HepG2 (cell line): ENCODE results near the gene PPY. TPM values are rescaled to one million over a fixed set of nuclear protein-coding genes. Genes with fewer than 3 reads are reported as not detected.
A peak's percentile ranks its signal among the peaks of the same experiment; 100 is the strongest.

Experiments
- FOXA3 ChIP-seq: IDR thresholded peaks from 2 replicates; pipeline ENCODE4 v1.6.1; 2016; ENCODE audit warnings: missing genetic modification reagents, missing compliant biosample characterization
- HNRNPUL1 ChIP-seq: fragments of 200-400 bp; formaldehyde crosslinking; IDR thresholded peaks from 2 replicates; pipeline ENCODE4 v1.6.1; 2017; ENCODE audit warnings: low read depth, mild to moderate bottlenecking, low read length, moderate library complexity
- NCOA5 ChIP-seq: sonication (generic); formaldehyde crosslinking; IDR thresholded peaks from 2 replicates; pipeline ENCODE4 v1.4.0; 2020; ENCODE audit warnings: missing genetic modification reagents
- NFATC3 ChIP-seq: sonication (generic); formaldehyde crosslinking; IDR thresholded peaks from 2 replicates; pipeline ENCODE4 v1.5.1; 2020; ENCODE audit warnings: mild to moderate bottlenecking, missing genetic modification reagents
- NFKB2 ChIP-seq: sonication (generic); formaldehyde crosslinking; IDR thresholded peaks from 2 replicates; pipeline ENCODE4 v1.4.0; 2020; ENCODE audit warnings: missing genetic modification reagents, borderline replicate concordance
- NONO ChIP-seq, 2 experiments: fragments of 450-650 bp in 1 of 2; sonication (generic) in 1 of 2; formaldehyde crosslinking in 1 of 2; IDR thresholded peaks in 1 of 2; conservative IDR thresholded peaks in 1 of 2; 2 replicates each; pipeline versions ENCODE4 v1.6.1 to v1.8.0; 2017 to 2022; ENCODE audit warnings: mild to moderate bottlenecking in 1 of 2, missing genetic modification reagents in 1 of 2, moderate library complexity in 1 of 2
- RFXANK ChIP-seq: IDR thresholded peaks from 2 replicates; pipeline ENCODE4 v1.6.1; 2016
- RXRA ChIP-seq: sonication (generic); formaldehyde crosslinking; IDR thresholded peaks from 2 replicates; pipeline ENCODE4 v1.5.1; 2020; ENCODE audit warnings: missing genetic modification reagents
- SMARCC2 ChIP-seq: fragments of 450-650 bp; IDR thresholded peaks from 2 replicates; pipeline ENCODE4 v1.6.1; 2017; ENCODE audit warnings: antibody characterized with exemption, mild to moderate bottlenecking
- SOX6 ChIP-seq, 2 experiments: fragments of 450-650 bp in 1 of 2; sonication (generic) in 1 of 2; formaldehyde crosslinking in 1 of 2; IDR thresholded peaks; 2 replicates each; pipeline versions ENCODE4 v1.4.0 to v1.6.1; 2017 to 2020; ENCODE audit warnings: antibody characterized with exemption in 1 of 2, mild to moderate bottlenecking in 1 of 2, missing genetic modification reagents in 1 of 2
- SSRP1 ChIP-seq: IDR thresholded peaks from 2 replicates; pipeline ENCODE4 v1.6.1; 2016; ENCODE audit warnings: control low read depth
- SYNCRIP ChIP-seq: fragments of 200-400 bp; formaldehyde crosslinking; IDR thresholded peaks from 2 replicates; pipeline ENCODE4 v1.6.1; 2018; ENCODE audit warnings: mild to moderate bottlenecking, low read depth, low read length; ENCODE audit not compliant: insufficient read depth
- TCF12 ChIP-seq, 2 experiments: fragments of 450-650 bp in 1 of 2; sonication (generic) in 1 of 2; formaldehyde crosslinking in 1 of 2; IDR thresholded peaks; 2 replicates each; pipeline versions ENCODE4 v1.6.1 to v1.8.0; 2017 to 2022; ENCODE audit warnings: antibody characterized with exemption in 1 of 2, mild to moderate bottlenecking in 1 of 2, missing genetic modification reagents in 1 of 2, moderate library complexity in 1 of 2
- TFAP4 ChIP-seq: sonication (generic); IDR thresholded peaks from 2 replicates; pipeline ENCODE4 v1.6.1; 2016; ENCODE audit warnings: low read depth, borderline replicate concordance
- ZBTB14 ChIP-seq: sonication (generic); formaldehyde crosslinking; IDR thresholded peaks from 2 replicates; pipeline ENCODE4 v1.4.0; 2020; ENCODE audit warnings: missing genetic modification reagents
- ZBTB38 ChIP-seq: sonication (generic); formaldehyde crosslinking; IDR thresholded peaks from 2 replicates; pipeline ENCODE4 v1.5.1; 2020; ENCODE audit warnings: mild to moderate bottlenecking, missing genetic modification reagents
- ZFP37 ChIP-seq: sonication (generic); formaldehyde crosslinking; IDR thresholded peaks from 2 replicates; pipeline ENCODE4 v1.4.0; 2020; ENCODE audit warnings: missing genetic modification reagents, borderline replicate concordance
- ZKSCAN5 ChIP-seq: sonication (generic); formaldehyde crosslinking; IDR thresholded peaks from 2 replicates; pipeline ENCODE4 v1.5.1; 2020; ENCODE audit warnings: mild to moderate bottlenecking, missing genetic modification reagents
- ZNF12 ChIP-seq: sonication (generic); formaldehyde crosslinking; IDR thresholded peaks from 2 replicates; pipeline ENCODE4 v1.5.0; 2020; ENCODE audit warnings: missing genetic modification reagents
- ZNF281 ChIP-seq: sonication (generic); formaldehyde crosslinking; IDR thresholded peaks from 2 replicates; pipeline ENCODE4 v1.4.0; 2020; ENCODE audit warnings: missing genetic modification reagents, borderline replicate concordance
- ZNF709 ChIP-seq: sonication (generic); formaldehyde crosslinking; IDR thresholded peaks from 2 replicates; pipeline ENCODE4 v1.5.0; 2020; ENCODE audit warnings: mild to moderate bottlenecking, missing genetic modification reagents
- ZNF766 ChIP-seq: sonication (generic); formaldehyde crosslinking; IDR thresholded peaks from 2 replicates; pipeline ENCODE4 v1.5.0; 2020; ENCODE audit warnings: missing genetic modification reagents, borderline replicate concordance
- ZZZ3 ChIP-seq: sonication (generic); formaldehyde crosslinking; IDR thresholded peaks from 2 replicates; pipeline ENCODE4 v1.4.0; 2020; ENCODE audit warnings: missing genetic modification reagents, mild to moderate bottlenecking, borderline replicate concordance
- polyA plus RNA-seq, 8 experiments: library from polyadenylated mRNA; depleted of rRNA in 3 of 8; stranded (reverse) in 7 of 8; unstranded in 1 of 8; fragments of >200 nt; fragmentation: Illumina TruSeq in 4 of 8; extraction: Trizol in 4 of 8; gene quantifications; 2 replicates each; pipeline versions ENCODE4 v1.2.1 to v1.2.3, GENCODE V29; 2011 to 2016; ENCODE audit warnings: low read depth in 4 of 8, missing spikeins in 1 of 8, mixed read lengths in 1 of 8; ENCODE audit not compliant: insufficient read depth in 1 of 8
- total RNA-seq, 5 experiments: library from RNA; depleted of rRNA; stranded (reverse); fragments of >200 nt; fragmentation: Illumina TruSeq; extraction: Trizol; gene quantifications; 2 replicates each; pipeline ENCODE4 v1.2.3, GENCODE V29; 2016; ENCODE audit warnings: low read depth in 1 of 5
- TF ChIP-seq, protein P1 (sequence below): sonication (generic); formaldehyde crosslinking; IDR thresholded peaks from 2 replicates; pipeline ENCODE4 v1.8.0; 2022; ENCODE audit warnings: missing genetic modification reagents, mild to moderate bottlenecking, inconsistent platforms, borderline replicate concordance
- TF ChIP-seq, protein P2 (sequence below): IDR thresholded peaks from 2 replicates; pipeline ENCODE4 v1.6.1; 2016; ENCODE audit warnings: low read depth, borderline replicate concordance

PPY gene
- total and polyA plus RNA-seq, 2 of the 13 experiments (the other 11 are each of a cell fraction or from before 2014, with no cell fraction given), result not detected

DNA sequence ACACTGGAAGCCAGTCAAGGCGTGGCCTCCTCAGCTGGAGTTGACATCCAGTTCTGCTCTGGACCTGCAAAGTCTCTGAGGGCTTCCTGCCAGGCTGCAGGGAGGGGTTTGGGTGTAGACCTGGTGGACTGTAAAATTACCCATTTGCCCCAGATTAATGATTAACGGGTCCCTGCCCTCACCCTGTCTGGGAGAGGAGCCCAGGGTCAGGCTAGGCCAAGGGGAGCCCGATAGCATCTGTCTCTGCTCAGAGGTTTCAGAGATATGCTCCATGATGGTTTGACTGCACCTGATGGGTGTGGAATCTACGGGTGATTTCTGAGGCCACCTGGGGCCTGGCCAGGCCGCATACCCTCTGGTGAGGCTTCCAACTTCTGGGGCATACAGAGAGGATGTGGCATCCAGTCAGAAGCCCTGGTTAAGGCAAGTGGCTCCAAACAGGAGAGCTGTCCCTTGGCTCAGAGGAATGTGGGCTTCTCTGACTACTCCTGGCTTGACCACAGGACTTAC is 11.2 kb downstream of the PPY start (continued):
- no peak for TF ChIP-seq ZBTB14 (CRISPR knock-in tag)
- TF ChIP-seq, protein P1, sequence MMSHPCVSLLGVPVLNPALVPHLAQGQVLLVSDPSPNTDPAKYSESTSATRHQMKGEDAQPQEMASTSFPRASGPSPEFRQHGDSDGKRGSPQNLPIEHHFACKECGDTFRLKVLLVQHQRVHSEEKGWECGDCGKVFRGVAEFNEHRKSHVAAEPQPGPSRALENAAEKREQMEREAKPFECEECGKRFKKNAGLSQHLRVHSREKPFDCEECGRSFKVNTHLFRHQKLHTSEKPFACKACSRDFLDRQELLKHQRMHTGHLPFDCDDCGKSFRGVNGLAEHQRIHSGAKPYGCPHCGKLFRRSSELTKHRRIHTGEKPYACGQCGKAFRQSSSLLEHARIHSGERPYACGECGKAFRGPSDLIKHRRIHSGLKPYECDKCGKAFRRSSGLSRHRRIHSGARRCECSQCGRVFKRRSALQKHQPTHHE (CRISPR knock-in tag), result no peak
- no peak for TF ChIP-seq SSRP1
- TF ChIP-seq RFXANK (CRISPR knock-in tag), result no peak
- TF ChIP-seq NFKB2 (CRISPR knock-in tag), result no peak
- no peak for TF ChIP-seq ZFP37 (CRISPR knock-in tag)
- TF ChIP-seq NCOA5, result no peak
- peak; percentile 66; the same call in 1 of the 2 replicates for TF ChIP-seq TFAP4
- TF ChIP-seq ZBTB38, result no peak
- no peak for TF ChIP-seq ZNF766
- TF ChIP-seq SMARCC2, result no peak
- TF ChIP-seq, protein P2, sequence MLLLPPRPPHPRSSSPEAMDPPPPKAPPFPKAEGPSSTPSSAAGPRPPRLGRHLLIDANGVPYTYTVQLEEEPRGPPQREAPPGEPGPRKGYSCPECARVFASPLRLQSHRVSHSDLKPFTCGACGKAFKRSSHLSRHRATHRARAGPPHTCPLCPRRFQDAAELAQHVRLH, result peak; percentile 53; the same call in 1 of the 2 replicates
- no peak for TF ChIP-seq ZNF12 (CRISPR knock-in tag)
- TF ChIP-seq ZZZ3 (CRISPR knock-in tag), result no peak
- no peak for TF ChIP-seq SYNCRIP
- no peak for TF ChIP-seq FOXA3 (CRISPR knock-in tag)
- TF ChIP-seq SOX6 (IDR thresholded peaks at IDR 0.05), result no peak
- peak; percentile 39; the same call in 1 of the 2 replicates for TF ChIP-seq SOX6 (CRISPR knock-in tag; IDR thresholded peaks at IDR 0.05)
- no peak for TF ChIP-seq ZNF281 (CRISPR knock-in tag)
- TF ChIP-seq RXRA, result peak; percentile 93
- TF ChIP-seq TCF12 (IDR thresholded peaks at IDR 0.05), result no peak
- no peak for TF ChIP-seq TCF12 (CRISPR knock-in tag; IDR thresholded peaks at IDR 0.05)
- no peak for TF ChIP-seq NONO (IDR thresholded peaks at IDR 0.05)
- TF ChIP-seq NONO (CRISPR knock-in tag; conservative IDR thresholded peaks at IDR 0.05), result no peak
- no peak for TF ChIP-seq ZNF709
- TF ChIP-seq NFATC3 (CRISPR knock-in tag), result no peak
- peak; percentile 69; the same call in 1 of the 2 replicates for TF ChIP-seq HNRNPUL1
- TF ChIP-seq ZKSCAN5 (CRISPR knock-in tag), result no peak
